NCI-H526 (cell line): ENCODE measurements around the gene DSC1.

Source experiments
- DNase-seq, 2 experiments: peaks; one replicate each; lab custom pipeline; 2025; lab: John Stamatoyannopoulos, UW

Gene DSC1

GRCh38 chr18:31104444-31104843, 58.2 kb downstream of the DSC1 start:
- no peak for DNase-seq

DNA sequence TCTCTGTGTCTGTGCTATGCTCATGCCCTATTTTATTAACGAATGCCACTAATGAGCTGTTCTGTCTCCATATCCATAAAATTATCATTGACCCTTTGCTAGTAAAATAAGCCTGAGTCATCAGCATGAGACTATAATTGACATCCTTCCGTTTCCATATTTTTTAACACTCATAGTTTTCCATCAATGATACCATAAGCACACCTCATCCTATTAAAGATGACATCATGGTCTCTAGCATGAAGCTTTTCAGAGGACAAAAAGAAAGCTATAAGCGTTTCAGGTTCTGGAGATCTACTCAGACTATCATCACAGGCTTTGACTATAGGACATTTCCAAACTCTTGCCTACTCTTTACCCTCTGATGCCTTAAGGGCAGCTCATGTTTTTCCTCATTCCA, 59.2 kb downstream of the DSC1 start:
- no peak for DNase-seq

- DNase-seq = no peak
Measured at GRCh38 chr18:31102941-31103340, 59.7 kb downstream of the DSC1 start.

DNA sequence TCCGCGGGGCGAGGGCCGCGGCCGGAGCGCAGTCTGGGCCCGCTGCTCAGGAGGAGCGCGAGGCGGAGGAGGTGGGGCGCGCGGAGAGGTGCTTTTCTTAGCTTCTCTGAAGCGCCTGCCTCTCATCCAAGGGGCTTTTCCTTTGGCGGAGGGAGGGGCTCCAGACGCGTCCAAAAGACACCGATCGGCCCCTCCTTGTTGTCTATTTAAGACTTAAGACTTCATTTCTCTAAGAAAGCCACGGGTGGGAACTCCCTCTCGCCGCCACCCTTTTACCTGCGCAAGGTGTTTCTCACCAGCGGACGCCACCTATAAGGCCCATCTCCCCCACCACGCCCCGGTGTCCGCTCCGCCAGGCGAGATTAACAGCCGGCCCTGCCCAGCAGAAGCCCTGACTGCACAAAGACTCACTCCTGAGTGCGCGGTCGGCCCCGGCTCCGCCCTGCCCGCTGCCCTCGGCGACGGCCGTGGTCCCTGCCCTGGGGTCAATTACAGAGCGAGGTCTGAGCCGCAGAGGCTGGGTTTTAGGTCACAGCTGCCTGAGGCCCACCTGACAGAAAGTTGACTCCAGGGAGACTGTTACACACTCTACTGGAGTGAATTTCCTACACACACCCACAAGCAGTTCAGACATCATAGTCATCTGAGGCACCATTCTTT, 60.5 kb downstream of the DSC1 start, which contains the start of gene DSC2:
Gene DSC2 (minus strand): TSS at position 397 of the 660 bp plus-strand sequence. CDS start 450 bp downstream, outside the sequence.
- peak in 1 of 2 experiments; percentile 50 for DNase-seq

GRCh38 chr18:31101183-31102024, 61.3 kb downstream of the DSC1 start:
- DNase-seq = peak in 1 of 2 experiments; percentile 69

GRCh38 chr18:31100436-31101182, 62.0 kb downstream of the DSC1 start:
- DNase-seq = peak in 1 of 2 experiments; percentile 7

DNA sequence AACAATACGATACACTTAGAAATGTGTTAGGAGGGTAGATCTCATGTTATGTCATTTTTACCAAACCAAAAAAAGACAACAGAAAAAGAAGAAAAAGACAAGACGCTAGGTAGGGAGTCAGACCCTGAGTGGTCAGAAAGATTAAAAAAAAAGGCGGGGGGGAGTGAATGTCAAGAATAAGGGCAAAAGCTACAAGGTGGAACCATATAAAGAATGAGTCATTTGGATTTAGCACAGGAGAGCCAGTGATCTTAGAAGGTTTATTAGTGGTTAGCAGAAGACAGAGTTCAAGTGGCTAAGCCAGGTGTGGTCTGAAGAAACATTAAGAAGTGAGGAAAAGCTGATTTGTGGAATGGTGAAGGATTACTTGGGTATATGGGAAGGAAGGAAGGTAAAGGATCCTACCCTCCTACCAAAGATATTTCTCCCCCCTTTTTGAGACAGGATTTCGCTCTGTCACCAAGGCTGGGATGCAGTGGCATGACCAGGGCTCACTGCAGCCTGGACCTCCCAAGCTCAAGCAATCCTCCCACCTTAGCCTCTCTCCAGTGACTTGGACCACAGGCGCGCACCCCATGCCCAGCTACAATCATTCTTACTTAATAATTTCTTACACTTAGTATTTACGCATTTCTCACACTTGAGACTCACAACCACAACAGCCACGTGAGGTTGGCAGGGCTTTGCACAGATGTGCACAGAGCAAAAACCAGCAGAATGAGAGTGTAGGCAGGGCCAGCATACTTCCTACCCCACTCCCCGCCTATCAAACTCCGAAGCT, 63.0 kb downstream of the DSC1 start:
- no peak for DNase-seq

DNA sequence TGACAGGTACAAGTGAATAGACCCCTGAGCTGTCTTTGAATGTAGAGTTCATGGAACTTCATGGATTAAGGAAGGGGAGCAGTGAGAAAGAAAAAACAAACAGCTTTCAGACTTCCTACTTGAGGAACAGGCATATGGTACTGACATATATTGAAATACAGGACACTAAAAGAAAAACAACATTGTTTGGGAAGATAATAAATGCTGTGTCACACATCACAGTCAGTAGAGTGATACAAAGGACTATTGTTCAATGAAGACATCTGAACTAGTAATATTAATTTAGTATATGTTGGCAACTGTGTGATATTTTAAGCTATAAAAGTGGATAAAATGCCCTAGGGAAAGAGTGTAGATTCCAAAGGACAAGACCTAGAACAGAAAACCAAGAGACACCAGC, 63.8 kb downstream of the DSC1 start:
- DNase-seq = peak in 1 of 2 experiments; percentile 24

DNA sequence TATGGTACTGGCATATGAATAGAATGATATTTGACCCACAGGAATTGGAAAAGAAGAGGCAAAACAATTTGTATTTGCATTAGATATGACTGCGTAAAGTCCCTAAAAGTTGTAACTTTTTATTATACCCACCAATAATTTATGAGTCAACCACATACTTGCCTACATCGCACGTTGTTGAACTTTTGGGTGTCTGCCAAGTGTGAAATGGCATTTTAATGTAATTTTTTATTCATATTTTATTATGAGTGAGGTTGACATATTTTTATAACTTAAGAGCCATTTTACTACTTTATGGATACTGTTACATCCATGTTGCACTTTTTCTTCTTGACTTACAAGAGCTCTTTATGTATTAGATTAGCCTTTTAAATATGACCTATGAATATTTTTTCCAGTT, 65.0 kb downstream of the DSC1 start:
- no peak for DNase-seq

DNA sequence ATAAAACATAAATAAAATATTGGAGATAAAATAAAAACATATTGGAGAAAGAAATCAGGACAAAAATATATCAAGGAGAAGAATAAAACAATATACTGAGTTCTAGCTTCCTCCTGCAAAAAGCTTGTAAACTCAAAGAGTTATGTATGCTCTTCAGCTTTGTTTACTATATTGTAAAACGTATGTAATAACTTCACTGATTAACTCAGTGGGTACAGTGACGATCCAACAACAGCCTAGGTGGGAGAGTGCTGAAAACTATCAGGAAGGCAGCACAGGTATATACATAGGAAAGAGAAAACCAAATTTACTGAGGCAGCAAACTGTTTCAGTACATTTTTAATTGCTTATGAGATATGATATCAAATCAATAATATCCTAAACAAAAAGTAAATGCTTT, 68.8 kb downstream of the DSC1 start:
- DNase-seq = no peak

DNA sequence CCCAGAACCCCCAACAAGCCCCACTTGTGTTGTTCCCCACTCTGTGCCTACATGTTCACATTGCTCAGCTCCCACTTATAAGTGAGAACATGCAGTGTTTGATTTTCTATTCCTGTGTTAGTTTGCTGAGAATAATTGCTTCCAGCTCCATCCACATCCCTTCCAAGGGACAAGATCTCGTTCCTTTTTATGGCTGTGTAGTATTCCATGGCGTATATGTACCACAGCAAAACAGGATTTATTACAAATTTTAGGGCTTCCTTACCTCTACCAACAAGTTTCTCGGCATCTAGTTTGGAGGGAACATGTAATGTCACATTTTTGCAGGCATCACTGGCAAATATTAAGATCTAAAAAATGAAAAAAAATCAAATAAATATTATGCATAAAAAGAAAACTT, 69.4 kb downstream of the DSC1 start:
- no peak for DNase-seq

- DNase-seq = no peak
Measured at GRCh38 chr18:31091350-31091749, 71.3 kb downstream of the DSC1 start.

GRCh38 chr18:31088532-31088931, 74.1 kb downstream of the DSC1 start:
- no peak for DNase-seq

DNA sequence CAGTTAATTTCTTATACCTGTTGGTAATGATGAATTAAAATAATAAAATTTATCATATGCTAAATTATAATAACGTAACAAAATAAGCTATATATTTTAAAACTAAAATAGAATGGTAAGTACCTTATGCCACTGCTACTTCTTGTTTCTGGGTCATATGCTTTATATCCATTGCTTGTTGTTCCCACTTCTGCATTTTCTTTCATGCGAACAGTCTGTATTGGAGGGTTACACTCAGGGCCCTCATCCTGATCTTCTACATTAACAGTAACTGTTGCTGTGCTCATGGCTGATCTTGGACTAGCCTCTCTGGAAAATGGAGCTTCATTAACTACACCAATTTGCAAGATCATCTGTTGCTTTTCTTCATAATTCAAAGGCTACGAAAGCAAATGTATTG, 82.7 kb downstream of the DSC1 start:
- no peak for DNase-seq
